Ramos (cell line): ENCODE data around the gene ARHGAP4.

ENCODE experiments used
- in situ Hi-C: fragments of 300-500 bp; cut with MboI; formaldehyde crosslinking; loops from one replicate; pipeline ENCODE4 v1.14.3; 2022; ENCODE audit warnings: low sequenced_read_pairs; ENCODE audit not compliant: unreplicated experiment

The ARHGAP4 gene

DNA sequence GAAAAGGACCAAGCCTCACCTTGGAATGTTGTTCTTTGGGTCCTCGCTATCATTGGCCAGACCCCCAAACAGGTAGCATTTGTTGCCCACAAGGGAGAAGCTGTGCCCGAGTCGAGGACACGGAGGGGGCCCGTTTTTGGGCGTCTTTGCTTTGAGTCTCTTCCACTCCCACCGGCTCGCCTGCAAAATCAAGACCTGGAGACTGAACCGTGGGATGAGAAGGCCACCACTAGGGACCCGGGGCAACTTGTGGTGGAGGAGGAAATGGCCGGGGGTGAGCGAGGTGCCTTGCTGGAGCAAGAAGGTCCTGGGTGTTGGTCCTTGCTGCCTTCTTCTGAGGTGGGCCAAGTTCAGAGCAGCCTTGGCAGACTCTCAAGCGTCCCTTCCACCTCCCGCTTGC is 38.0 kb upstream of the ARHGAP4 start:
- in situ Hi-C loops = no loop called here

DNA sequence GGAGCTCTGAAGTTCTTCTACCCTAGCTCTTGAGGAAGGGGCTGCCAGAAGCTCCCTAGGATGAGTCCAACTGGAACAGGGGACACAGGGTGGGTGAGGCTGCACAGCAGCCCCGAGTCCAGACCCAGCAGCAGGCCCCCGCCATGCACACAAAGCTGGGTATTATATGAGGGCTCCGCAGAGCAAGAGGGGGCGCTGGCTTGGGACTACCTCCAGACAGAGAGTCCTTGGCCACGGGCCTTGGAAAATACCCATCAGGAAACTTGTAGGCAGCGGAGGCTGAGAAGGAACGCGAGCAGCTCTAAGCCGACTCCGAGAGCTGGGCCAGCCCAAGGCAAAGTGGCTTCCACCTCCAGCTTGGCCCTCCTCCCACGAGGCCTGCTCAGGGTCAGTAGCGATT is 37.5 kb upstream of the ARHGAP4 start:
- in situ Hi-C loops = no loop called here

DNA sequence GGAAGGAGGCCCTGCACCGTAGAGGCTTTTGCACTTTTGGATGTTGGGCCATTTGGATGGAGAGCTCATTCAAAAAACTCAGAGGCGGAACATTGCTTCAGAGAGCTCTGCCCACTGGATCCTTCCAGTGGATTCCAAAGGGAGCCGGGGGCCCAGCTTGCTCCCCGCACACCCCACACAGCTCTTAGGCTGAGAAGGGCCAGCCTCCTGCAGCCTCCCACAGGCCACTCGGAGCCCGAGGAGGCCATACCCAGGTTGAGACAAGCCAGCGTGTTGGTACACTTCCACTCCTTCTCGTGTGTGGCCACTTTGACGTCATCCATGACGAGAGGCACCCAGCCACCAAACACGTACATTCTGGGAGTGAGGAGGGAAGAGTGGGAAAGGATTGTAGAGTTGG is 35.2 kb upstream of the ARHGAP4 start:
- in situ Hi-C loops = no loop called here

DNA sequence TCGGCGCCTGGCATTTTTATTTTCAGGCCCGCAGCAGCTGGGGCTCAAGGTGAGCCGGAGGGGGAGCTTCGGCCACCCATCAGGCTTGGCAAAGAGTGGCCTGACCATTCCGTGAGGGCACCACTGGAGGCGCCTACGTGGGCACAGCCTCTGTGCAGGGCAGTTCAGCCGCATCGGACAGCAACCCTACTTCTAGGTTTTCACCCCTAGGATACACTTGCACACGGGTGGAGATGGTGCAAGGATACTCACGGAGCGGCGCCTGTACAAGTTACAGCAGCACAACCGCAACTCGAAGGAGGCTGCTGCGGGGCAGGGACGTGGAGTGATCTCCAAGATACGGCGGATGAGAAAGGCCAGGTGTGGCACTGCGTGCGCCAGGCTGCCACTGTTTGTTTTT is 34.7 kb upstream of the ARHGAP4 start:
- in situ Hi-C loops = no loop called here

DNA sequence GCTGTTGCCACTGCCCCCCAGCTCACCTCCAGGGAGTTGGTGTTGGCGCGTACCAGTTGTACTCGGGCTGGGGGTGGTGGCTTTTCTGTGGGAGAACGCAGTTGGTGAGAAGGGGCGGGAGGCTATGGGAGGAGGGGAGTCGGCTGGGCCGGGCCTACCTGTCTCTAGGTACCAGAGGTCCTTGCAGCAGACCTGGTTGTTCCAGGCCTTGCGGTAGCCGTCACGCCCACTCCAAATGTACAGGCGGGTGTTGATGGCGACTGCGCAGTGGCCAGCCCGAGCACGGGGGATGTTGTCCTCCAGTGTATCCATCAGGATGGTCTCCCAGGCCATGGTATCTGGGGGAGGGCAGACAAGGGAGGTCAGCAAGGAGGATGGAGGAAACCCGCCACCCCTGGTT is 34.0 kb upstream of the ARHGAP4 start:
- in situ Hi-C loops = no loop called here

DNA sequence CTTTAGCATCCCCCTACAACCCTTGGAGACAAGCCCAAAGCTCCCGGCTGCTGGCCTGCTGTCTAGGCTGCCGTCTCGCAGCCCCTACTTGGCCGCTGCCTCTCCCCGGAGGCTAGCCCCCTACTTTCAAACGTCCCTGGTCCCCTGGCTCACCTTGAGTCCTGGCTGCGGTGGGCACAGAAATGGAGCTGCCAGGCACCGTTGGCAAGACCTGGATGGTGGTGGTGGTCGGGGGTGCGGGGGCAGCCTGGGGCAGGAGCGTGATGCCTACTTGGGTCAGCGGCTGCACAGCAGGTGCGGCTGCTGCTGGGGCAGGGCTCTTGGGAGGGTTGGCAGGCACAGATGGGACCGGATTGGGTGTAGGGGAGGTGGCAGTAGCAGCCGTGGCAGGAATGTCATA is 33.6 kb upstream of the ARHGAP4 start:
- in situ Hi-C loops = loop anchor here (10.0 kb wide), 1 partner anchor 195 kb away; the partner anchor contains the start of gene PLXNB3

DNA sequence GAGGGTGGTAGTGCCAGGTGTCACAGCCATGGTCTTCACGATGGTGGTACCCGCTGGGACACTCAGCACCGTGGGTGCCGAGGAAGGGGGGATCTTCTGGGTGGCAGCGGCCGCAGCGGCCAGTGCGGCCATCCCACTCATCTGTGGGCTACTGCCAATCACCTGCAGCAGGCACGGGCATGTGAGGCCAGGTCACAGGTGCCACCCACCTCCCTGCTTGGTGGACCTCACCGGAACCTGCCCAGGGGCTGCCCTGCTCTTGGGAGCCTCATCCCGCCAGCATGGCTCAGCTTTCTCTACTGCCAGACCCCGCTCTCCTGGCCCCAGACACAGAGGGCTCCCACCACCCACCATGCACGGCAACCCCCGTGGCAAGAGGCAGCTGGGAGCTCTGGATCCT is 32.5 kb upstream of the ARHGAP4 start:
- in situ Hi-C loops = loop anchor here (10.0 kb wide), 1 partner anchor 194 kb away; the partner anchor contains the start of gene PLXNB3

DNA sequence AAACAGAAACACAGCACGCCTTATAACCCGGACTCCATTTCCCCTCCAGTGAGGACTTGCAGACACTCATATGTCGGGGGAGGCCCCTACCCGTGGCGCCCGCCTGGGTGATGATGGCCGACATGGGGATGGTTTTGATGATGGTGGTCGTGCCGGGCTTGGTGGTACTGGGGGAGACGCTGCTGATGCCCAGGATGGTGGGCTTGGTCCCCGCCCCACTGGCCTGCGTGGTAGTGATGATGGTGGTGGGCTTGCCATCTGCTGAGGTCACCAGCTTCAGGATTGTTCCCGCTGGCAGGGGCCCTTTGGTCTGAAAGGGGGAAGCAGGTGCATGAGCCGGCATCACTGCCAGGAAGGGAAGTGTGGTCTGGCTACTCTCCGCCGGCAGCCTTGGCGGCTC is 31.2 kb upstream of the ARHGAP4 start:
- in situ Hi-C loops = loop anchor here (10.0 kb wide), 1 partner anchor 192 kb away; the partner anchor contains the start of gene PLXNB3

DNA sequence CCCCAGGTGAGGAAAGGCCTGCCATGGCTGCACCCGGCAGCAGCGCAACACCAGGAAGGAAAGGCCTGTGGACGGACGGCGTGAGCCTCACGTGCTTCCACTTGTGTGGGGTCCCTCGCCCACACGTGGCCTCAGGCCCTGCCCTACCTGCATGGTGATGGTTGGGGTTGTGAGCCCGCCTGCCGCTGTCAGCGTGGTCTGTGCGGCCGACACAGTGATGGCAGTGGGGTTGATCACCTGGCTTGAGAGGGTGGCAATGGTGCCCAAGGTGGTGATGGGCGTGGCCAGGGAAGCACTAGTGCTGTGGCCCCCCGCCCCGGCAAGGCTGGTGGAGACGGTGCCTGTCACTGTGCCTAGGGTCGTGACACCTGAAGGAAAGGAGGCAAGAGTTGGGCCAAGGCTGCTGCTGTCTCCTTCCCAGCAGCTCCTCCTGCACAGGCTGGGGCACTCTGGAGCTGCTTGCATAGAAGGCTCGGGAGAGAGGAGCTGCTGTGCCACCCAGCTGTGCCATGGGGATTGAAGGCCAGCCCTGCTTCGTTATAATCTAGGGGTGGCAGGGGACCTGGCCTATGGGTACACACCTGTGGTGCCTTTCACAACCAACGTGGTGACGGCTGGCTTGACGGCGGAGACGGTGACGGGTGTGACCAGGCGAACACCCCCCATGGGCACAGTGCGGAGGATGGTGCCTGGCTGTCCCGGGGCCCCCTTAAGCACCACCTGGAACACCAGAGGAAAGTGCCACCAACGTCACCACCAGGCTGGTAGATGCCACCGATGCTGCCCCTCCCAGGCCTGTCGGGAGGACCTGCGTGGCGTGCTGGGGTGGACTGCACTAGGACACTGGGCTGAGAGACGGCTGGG is 30.2 kb upstream of the ARHGAP4 start:
- in situ Hi-C loops = loop anchor here (10.0 kb wide), 1 partner anchor 191 kb away; the partner anchor contains the start of gene PLXNB3

DNA sequence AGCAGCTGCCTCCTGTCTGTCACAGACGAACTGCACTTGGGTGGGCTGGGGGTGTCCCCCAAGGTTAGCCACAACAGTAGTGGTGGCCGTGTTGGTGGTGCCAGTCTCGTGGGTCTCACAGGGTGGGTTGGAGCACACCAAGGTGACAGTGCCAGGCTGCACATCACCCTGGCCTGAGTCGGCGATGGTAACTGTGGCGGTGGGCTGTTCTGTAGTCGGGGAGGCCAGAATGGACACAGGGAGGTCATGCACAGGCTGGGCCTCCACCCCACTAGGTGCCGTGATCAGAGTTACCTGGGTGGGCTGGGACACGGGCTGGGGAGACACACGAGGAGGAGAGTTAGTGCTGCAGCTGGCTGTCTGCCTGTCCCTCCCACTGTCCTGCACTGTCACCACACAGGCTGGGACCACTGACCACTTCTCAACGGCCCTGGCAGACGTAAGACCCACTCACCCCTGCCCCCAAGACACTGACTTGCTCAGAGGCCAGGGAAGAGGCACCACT is 29.2 kb upstream of the ARHGAP4 start:
- in situ Hi-C loops = loop anchor here (10.0 kb wide), 1 partner anchor 190 kb away; the partner anchor contains the start of gene PLXNB3

DNA sequence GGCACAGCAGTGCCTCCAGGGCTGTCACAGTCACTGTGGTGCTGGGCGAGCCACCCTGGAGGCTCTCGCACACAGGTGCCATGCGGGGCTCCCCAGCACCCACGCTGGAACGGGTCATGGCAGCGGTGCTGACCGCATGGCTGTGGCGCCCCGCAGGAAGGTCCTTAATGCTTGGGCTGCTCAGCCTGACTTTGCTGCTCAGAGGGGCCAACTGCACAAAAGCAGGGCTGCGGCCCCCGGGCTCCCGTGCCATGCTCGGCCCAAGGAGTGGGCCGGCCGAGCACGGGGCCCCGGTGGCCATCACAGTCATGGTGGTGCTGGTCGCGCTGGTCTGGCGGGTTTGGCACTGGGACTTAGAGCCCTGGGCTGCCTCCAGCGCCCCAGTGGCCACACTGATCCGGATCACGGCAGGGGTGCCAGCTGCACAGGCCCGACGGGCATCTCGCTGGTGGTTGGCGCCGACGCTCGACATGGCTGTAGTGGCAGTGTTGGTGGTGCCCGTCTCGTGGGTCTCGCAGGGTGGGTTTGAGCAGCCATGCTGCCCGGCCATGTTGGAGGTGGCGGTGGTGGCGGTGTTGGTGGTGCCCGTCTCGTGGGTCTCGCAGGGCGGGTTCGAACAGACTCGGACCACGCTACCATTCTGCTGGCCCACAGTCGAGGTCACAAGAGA is 28.6 kb upstream of the ARHGAP4 start:
- in situ Hi-C loops = loop anchor here (10.0 kb wide), 1 partner anchor 190 kb away; the partner anchor contains the start of gene PLXNB3

DNA sequence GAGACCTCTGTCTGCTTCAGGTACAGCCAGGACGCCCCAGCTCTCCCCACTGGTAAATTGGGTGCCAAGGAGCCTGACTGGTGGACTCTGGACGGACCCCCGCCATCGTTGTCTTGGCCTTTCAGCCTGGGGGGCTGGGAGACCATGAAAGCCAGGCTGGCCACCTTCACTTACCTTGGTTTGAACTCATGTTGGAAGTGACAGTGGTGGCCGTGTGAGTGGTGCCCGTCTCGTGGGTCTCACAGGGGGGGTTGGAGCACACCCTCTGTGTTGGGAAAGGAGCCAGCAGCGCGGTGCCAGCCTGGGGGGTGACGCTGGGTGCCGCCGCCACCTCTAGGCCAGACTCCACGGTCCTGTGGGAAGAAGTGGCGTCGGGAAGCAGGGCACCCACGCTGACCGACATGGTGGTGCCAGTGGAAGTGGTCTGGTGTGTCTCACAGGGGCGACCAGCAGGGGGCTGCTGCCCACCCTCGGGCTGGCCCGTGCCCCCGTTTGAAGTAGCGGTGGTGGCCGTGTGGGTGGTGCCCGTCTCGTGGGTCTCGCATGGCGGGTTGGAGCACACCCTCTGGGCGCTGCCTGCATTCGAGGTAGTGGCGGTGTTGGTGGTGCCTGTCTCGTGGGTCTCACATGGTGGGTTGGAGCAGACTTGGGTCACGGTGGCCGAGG is 28.0 kb upstream of the ARHGAP4 start:
- in situ Hi-C loops = loop anchor here (10.0 kb wide), 1 partner anchor 189 kb away; the partner anchor contains the start of gene PLXNB3

DNA sequence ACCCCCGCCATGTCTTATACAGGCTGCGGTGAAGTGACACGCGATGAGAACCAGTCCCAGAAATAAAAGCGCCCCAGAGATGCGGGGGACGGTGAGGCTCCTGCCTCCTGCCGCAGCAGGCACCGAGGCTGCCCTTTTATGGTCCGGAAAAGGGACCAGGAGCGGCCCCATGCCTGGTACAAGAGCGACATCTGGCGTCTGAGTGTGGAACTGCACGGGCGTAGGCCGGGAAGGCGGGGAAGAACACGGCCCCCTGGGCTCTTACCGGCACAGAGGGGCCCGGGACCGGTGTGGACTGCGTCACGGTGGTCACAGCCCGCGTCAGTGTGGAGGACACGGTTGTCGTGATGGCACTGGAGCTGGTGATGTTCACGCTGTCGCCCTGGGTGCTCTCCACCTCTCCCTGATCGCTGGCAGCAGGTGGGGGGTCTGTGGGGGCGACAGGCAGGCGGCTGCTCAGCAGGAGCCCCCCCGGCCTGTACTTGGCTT is 27.3 kb upstream of the ARHGAP4 start:
- in situ Hi-C loops = loop anchor here (10.0 kb wide), 1 partner anchor 189 kb away; the partner anchor contains the start of gene PLXNB3

DNA sequence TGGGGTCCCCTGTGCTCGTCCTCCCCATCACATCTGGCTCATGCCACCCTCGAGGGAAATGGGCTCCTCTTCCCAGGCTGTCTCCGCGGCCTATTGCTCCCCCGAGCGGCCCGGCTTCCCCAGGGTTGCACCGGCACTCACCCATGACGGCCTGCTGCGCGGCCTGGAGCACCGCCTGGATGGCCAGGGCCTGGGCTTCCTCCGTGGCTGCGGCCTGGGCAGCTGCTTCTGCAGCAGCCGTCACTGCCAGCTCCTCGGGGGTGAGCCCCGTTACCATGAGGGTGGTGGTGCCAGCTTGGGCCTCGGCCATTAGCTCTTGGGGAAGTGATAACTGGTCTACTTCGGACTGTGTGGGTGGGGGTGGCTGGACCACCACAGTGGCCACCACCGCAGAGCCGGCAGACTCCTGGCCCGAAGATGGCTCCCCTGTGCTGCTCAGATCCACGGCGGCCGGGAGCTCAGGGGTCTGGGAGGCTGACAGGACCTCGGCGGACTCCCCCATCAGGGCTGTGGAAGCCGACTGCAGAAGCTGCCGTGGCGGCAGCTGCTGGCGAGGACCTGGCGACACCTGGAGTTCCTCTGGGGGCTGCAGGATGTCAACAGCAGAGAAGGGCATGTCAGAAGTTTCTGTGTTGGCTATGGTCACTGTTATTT is 26.4 kb upstream of the ARHGAP4 start:
- in situ Hi-C loops = loop anchor here (10.0 kb wide), 1 partner anchor 188 kb away; the partner anchor contains the start of gene PLXNB3

DNA sequence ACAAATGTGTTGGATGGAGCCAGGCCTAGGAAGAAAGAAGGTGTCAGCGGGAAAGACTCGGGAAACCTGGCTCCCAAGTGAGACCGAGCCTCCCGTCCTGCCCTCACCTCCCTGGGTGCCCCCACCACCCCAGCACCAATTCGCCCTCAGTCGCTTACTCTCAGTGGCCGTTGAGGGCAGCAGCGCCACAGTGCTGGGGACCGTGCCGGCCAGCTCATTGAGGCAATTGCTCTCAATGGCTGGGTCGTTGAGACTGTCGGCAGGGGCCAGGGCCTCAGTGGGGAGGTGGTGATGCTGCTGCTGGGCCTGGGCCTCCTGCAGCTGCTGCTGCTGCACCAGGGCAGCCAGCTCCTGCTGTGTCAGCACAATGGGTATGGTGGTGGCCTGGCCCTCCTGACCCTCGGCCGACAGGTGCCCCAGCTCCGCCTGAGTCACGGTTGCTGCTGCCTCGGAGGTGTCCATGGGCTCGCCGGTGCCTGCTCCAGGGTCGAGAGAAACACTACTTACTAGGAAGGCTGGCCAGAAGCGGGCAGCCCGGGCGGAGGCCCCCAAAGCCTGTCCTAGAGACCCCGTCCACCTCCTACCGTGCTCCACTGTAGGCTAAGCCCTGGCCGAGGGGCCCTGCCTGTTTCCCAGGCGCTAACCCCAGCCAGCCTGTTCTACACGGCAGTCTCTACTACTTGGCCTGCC is 25.8 kb upstream of the ARHGAP4 start:
- in situ Hi-C loops = loop anchor here (10.0 kb wide), 1 partner anchor 187 kb away; the partner anchor contains the start of gene PLXNB3

DNA sequence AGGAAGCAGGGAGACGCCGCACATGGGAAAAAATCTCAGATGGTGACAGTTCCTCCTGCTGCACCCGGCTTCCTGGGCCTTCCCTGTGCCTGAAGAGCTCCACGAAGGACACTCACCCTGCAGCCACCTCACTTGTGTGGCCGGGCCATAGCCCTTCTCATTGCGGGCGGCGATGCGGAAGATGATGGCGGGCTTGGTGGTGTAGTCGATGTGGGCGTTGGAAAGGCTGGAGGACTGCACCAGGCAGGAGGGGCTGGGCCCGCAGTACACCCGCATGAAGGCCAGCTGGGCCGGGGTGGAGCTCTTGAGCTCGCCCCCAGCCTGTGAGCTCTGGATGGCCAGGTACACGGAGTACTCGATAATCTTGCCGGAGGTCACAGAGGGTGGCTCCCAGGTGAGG is 24.1 kb upstream of the ARHGAP4 start:
- in situ Hi-C loops = loop anchor here (10.0 kb wide), 1 partner anchor 185 kb away; the partner anchor contains the start of gene PLXNB3

DNA sequence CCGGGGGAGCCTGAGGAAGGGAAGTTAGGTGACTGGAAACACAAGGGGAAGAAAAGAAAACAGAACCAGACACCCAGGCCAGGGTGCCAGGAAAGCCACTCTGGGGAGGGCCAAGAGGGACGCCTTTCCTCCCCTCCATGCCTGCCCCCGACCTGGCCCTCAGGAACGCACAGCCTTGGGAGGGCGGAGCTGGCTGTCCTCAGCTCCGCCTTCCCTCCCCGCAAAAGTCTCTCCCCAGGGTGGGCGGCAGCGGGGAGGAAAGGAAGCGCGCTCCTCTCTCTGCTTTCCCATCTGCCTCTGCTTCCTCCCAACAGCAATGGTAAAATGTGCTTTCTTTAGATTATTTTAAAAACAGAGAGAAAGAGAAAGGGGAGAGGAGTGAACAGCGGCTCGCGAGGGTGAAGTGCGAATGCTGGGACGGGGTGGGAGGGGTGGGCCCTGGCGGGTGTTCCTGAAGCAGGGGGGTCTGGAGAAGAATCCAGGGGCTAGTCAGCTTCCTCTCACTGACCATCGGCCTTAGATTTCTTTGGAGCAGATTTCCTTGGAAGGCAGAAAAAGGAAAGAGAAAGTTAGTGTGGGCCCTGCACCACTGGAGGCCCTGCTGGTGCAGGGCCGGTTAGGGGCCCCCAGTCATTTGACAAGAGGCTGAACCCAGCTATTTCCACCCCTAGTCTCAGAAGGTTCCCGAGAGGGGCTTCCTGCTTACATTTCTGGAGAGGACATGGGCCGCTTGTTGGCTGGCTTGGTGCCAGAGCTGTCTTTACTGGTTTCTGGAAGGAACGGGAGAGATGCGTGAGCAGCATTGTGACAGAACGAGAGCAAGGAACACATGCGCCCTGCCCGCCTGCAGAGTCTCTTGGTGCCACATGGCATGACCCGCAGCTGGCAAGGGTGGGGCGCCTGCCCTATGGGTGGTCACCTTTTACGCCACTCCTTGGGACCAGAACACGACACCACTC is 23.1 kb upstream of the ARHGAP4 start:
- in situ Hi-C loops = no loop called here

DNA sequence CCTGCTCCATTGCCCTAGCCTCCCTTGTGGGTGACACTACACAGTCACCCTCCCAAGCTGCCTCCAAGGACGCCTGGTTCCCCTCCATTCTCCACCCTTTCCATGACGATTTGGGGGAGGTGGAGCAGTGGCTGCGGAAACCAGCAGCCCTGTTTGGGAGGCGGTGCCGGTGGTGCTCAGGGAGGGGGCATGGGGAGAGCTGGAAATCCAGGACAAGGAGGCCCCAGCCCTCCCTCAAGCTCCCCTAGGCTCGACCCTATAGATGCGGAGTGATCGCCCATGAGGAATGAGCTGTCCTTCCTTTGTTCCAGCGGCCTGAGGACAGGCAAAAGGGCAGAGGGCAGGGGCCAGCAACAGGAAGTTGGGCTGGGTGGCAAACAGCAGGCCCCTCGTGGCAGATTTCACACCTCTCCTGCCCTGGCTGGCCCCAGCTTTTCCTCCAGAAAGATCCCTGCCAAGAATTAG is 22.0 kb upstream of the ARHGAP4 start:
- in situ Hi-C loops = no loop called here
